Measurements from ENCODE around the gene TJP2. TPM values are rescaled to one million over a fixed set of nuclear protein-coding genes. Genes with fewer than 3 reads are reported as not detected.
"Not testable (repeated sequence)": the region's sequence is repeated elsewhere in the genome, so short reads cannot be mapped to it uniquely, and the experiment has no call there.

Gene TJP2
- polyA plus RNA-seq, 1 donor from 2014 or later = 3.1 TPM

- Histone ChIP-seq H4K20me1 (ENCODE audit: insufficient read depth) (no peaks in the 10 kb centered on the region), H2AFZ (ENCODE audit: low read depth, low read length) (no peak overlapping the region), H3K27ac (ENCODE audit: low read length) (no peak overlapping the region), H3K4me3 (ENCODE audit: low read length) (no peak overlapping the region), H3K4me2 (ENCODE audit: low read length) (no peak overlapping the region), H3K36me3 (ENCODE audit: insufficient read depth, low read length) (no peaks in the 10 kb centered on the region), H3K9ac (ENCODE audit: low read length) (no peak overlapping the region), H3K79me2 (replicated peaks; ENCODE audit: insufficient read depth, low read length) (no peaks in the 10 kb centered on the region), H3K27me3 (ENCODE audit: insufficient read depth, low read depth, low read length) (no peaks in the 10 kb centered on the region), H3K9me2 (ENCODE audit: insufficient read depth, low read length) (no peaks in the 10 kb centered on the region), H3F3A (ENCODE audit: insufficient read depth, low read length, poor library complexity, severe bottlenecking) (no peaks in the 10 kb centered on the region), H3K9me3 (ENCODE audit: low read length) (no peaks in the 10 kb centered on the region)
- TF ChIP-seq POLR2AphosphoS5 (IDR thresholded peaks at IDR 0.05) (no peak), MXI1 (conservative IDR thresholded peaks at IDR 0.05; ENCODE audit: poor library complexity, severe bottlenecking) (no peak), EZH2 (IDR thresholded peaks at IDR 0.05; ENCODE audit: borderline replicate concordance, insufficient read depth, low read length, poor library complexity, severe bottlenecking) (no peak), TAF1 (IDR thresholded peaks at IDR 0.05; ENCODE audit: low read depth) (no peak), SMC3 (conservative IDR thresholded peaks at IDR 0.05; ENCODE audit: poor library complexity) (no peak), RAD21 (conservative IDR thresholded peaks at IDR 0.05) (no peak), CTCF (IDR thresholded peaks at IDR 0.05; ENCODE audit: poor library complexity, severe bottlenecking) (no peak), REST (IDR thresholded peaks at IDR 0.05; ENCODE audit: borderline replicate concordance) (no peak), EP300 (conservative IDR thresholded peaks at IDR 0.05; ENCODE audit: poor library complexity, severe bottlenecking) (no peak)
These were observed 129.3 kb downstream of the TJP2 start for GRCh38 chr9:69303331-69303730.

- not testable (repeated sequence) for H3K27ac ChIP-seq (ENCODE audit: low read length); H3K27me3 ChIP-seq (ENCODE audit: insufficient read depth, low read depth, low read length); H3K36me3 ChIP-seq (ENCODE audit: insufficient read depth, low read length); H2AFZ ChIP-seq (ENCODE audit: low read depth, low read length); H3K79me2 ChIP-seq (replicated peaks; ENCODE audit: insufficient read depth, low read length); H3F3A ChIP-seq (ENCODE audit: insufficient read depth, low read length, poor library complexity, severe bottlenecking); H3K4me3 ChIP-seq (ENCODE audit: low read length); H3K9me2 ChIP-seq (ENCODE audit: insufficient read depth, low read length); H3K9me3 ChIP-seq (ENCODE audit: low read length); H4K20me1 ChIP-seq (ENCODE audit: insufficient read depth); H3K9ac ChIP-seq (ENCODE audit: low read length); H3K4me2 ChIP-seq (ENCODE audit: low read length)
These were observed 132.9 kb downstream of the TJP2 start for GRCh38 chr9:69306895-69307445.

Measured in neural cell (in vitro differentiated cells).